RCC 7860 (cell line): ENCODE data around the gene C1RL.

Experiments used
- DNase-seq: peaks from one replicate; pipeline ENCODE4 v3.0.0-alpha.2; 2015; ENCODE audit warnings: low spot score
- FAIRE-seq: peaks from 2 replicates; lab custom pipeline; 2012; peaks lifted over from hg19 to GRCh38; lab: Jason Lieb, UNC

Gene C1RL

GRCh38 chr12:7108796-7109571 lies at the start of gene C1RL:
Gene C1RL (minus strand): TSS chr12:7109214. CDS start chr12:7109180, 34 bp downstream.
- DNase-seq, result peak; percentile 61
- no peak for FAIRE-seq

- no peak for FAIRE-seq
- no peak for DNase-seq
These were observed 48.4 kb upstream of the C1RL start for GRCh38 chr12:7157391-7157790.

- FAIRE-seq (no peak), DNase-seq (no peak)
These were observed 47.5 kb upstream of the C1RL start for GRCh38 chr12:7156259-7157197.

GRCh38 chr12:7155471-7156034 lies 46.5 kb upstream of the C1RL start:
- no peak for FAIRE-seq
- DNase-seq, result no peak

- no peak for FAIRE-seq
- no peak for DNase-seq
These were observed 46.0 kb upstream of the C1RL start for GRCh38 chr12:7154901-7155470.

- no peak for DNase-seq
- FAIRE-seq, result no peak
These were observed 45.0 kb upstream of the C1RL start for GRCh38 chr12:7154042-7154441.

- FAIRE-seq (no peak), DNase-seq (no peak)
These were observed 43.8 kb upstream of the C1RL start for GRCh38 chr12:7152818-7153217.

GRCh38 chr12:7151532-7151931 lies 42.5 kb upstream of the C1RL start:
- no peak for DNase-seq
- no peak for FAIRE-seq

GRCh38 chr12:7150841-7151240 lies 41.8 kb upstream of the C1RL start:
- FAIRE-seq, result no peak
- DNase-seq, result no peak

- FAIRE-seq (no peak), DNase-seq (no peak)
These were observed 41.3 kb upstream of the C1RL start for GRCh38 chr12:7150356-7150755.

- FAIRE-seq, result no peak
- DNase-seq, result no peak
These were observed 37.9 kb upstream of the C1RL start for GRCh38 chr12:7146906-7147305.

GRCh38 chr12:7146228-7146627 lies 37.2 kb upstream of the C1RL start:
- no peak for FAIRE-seq

GRCh38 chr12:7145671-7146070 lies 36.7 kb upstream of the C1RL start:
- DNase-seq (no peak), FAIRE-seq (no peak)

More at GRCh38 chr12:7146228-7146627, 37.2 kb upstream of the C1RL start:
- DNase-seq, result no peak

- no peak for DNase-seq
- no peak for FAIRE-seq
These were observed 35.6 kb upstream of the C1RL start for GRCh38 chr12:7144414-7145120.

- DNase-seq (no peak), FAIRE-seq (no peak)
These were observed 34.5 kb upstream of the C1RL start for GRCh38 chr12:7143564-7143963.

- no peak for FAIRE-seq
- no peak for DNase-seq
These were observed 33.9 kb upstream of the C1RL start for GRCh38 chr12:7142809-7143465.

GRCh38 chr12:7142056-7142644 lies 33.1 kb upstream of the C1RL start:
- DNase-seq, result peak; percentile 9
- FAIRE-seq, result no peak

GRCh38 chr12:7141351-7142005 lies 32.5 kb upstream of the C1RL start:
- FAIRE-seq (no peak), DNase-seq (no peak)

- DNase-seq (no peak), FAIRE-seq (no peak)
These were observed 30.2 kb upstream of the C1RL start for GRCh38 chr12:7139200-7139599.
